T-helper 9 cell (primary cell): Measurements from ENCODE around the gene DNASE1.

Experiments
- DNase-seq: peaks from one replicate; pipeline ENCODE4 v3.0.0-alpha.2; 2020

Gene DNASE1

DNA sequence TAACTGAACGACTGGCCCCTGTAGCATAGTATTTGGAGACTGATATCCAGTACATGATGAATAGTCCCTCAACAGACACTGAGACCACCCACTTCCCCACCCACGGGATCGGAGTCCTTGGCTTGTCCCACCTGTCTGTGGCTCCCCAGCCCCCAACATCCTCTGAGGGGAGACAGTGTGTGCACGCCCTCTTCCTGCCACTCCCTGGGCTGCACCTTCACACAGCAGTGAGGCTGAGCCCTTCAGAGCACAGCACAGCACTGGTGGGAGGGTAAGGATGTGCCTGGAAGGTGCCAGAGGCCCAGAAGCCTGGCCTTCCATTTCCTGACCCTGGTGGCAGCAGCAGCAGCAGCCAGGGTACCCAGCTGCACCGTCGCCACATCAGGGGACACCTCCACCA lies 11.0 kb downstream of the DNASE1 start:
- DNase-seq, result no peak

DNA sequence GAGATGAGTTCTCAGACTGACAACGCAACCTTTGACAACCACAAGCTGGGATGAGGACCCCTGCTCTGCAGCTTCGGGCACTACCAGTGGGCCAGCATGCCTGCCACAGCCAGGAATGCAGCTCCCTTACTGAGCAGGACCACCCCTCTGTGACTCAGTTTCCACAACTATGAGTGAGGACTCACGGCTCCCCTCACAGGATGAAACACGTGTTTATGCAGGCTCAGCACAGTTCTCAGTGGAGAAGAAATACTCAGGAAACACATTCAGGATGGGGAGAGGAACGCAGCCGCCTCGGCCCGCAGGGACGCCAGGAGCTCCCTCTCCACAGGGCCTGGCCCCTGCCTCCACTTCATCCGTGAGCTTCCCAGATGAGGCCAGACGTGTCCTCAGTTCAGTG lies 14.1 kb downstream of the DNASE1 start:
- no peak for DNase-seq

DNA sequence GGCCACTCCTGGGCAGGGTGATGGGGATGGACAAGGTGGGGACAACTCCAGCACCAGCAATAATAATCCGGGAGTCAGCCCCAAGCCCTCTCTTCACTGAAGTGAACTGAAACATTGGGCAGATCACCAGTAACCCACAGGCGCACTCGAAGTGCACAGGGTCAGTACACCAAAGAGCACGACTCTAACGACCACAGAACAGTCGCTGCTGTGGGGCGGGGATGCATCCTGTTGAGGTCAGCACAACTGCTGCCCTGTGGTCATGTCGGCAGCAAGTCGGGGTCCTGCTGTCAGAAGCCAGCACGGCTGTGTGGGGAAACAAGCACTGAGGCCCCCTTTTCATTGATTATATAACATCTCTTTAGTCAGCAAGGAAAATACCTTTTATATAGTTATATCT lies 14.6 kb downstream of the DNASE1 start:
- DNase-seq, result no peak

DNA sequence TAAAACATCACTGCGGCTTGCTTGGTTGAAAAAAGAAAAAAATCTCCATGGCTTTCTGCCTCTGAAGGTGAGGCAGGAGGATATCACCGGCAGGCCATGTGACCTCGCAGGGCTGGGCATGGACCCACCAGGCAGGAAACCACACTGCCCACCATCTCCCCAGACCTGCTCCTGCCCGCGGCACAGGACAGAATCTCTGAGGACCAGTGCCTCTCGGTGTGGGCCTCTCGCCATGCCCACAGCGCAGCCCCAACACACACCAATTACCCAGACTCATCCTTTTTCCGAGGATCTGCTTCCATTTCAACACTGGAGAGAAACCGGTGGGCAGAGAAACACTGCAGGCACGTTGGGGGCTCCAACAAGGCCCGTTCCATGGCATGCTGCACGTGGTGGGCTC lies 16.2 kb downstream of the DNASE1 start:
- no peak for DNase-seq

DNA sequence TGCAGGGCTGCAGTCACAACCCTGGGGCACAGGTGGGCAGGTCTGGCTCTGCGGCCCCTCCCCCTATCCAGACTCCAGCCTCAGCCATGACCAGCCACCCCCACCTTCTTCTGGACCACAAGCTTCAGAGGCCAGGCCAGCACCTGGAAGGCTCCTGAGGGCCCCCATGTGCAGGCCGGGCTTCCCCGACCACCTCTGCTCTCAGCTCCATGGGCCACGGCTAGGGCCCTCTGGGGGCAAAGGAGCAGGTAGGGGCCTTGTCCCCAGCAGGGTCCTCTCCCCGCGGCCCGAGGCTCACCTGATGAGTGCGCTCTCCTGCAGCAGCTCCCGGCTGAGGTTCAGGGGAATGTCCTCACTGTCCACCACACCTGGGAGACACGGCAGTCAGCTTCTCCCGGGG lies 16.9 kb downstream of the DNASE1 start:
- DNase-seq, result no peak

DNA sequence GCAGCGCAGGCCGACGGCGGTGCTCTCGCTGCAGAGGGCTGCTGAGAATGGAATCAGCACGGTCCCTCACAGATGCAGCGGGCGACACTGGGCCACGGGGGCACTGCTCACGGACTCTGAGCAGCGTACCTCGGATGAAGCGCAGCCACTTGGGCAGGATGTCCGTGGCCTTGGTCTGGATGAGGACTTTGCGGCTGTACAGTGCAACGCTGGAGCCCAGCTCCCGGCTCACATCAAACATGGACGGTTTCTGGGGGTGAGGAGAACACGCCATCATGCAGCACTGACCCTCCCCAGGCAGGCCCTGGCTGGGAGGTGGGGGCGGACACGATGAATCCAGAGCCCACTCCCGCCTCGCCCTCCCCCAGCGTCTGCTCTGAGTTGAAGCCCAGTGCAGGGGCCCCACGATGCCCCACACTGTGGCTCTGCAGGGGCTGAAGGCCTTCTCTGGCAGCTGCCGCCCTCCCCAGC lies 18.1 kb downstream of the DNASE1 start:
- no peak for DNase-seq

DNA sequence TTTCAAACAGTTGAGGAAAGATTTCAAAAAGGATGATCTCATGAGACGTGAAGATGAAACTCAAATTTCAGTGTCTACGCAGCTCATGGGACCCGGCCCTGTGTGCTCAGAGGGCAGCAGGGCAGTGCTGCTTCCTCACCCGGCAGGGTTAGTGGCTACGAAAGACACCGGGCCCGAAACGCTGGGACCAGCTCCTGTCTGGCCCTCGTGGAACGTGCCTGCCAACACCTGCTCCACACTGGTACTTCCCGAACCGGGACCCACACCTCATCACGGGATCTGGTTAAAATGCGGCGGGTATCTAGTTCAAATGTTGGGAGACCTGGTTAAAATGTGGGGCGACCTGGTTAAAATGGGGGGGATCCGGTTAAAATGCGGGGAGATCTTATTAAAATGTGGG lies 18.7 kb downstream of the DNASE1 start:
- no peak for DNase-seq

DNA sequence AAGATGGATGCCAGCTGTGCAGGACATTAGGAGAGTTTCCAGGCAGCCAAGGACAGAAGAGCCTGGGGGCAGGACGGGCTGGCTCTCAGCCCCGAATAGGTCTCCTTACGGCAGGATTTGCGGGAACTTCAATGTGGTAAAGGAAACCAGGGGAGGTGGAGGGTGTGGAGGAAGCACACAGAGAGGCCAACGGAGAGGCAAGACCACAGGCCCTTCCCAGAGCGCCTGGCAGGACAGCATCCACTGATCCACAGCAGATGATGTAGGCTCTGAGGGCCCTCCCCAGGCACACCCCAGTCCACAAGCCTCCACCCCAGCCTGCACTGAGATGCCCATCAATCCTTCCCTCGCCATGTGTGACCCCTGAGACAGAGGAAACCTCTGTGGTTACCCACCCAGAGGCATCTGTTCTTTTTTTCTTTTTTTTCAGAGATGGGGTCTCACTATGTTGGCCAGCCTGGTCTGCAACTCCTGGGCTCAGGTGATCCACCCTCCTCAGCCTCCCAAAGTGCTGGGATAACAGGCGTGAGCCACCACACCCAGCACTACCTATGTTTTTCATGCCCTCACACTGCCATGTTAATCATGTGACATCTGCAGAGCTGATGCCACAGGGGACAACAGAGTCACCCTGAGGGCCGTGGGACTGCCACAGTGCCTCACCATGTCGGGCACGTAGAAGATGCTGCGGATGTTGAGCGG lies 19.3 kb downstream of the DNASE1 start:
- no peak for DNase-seq

DNA sequence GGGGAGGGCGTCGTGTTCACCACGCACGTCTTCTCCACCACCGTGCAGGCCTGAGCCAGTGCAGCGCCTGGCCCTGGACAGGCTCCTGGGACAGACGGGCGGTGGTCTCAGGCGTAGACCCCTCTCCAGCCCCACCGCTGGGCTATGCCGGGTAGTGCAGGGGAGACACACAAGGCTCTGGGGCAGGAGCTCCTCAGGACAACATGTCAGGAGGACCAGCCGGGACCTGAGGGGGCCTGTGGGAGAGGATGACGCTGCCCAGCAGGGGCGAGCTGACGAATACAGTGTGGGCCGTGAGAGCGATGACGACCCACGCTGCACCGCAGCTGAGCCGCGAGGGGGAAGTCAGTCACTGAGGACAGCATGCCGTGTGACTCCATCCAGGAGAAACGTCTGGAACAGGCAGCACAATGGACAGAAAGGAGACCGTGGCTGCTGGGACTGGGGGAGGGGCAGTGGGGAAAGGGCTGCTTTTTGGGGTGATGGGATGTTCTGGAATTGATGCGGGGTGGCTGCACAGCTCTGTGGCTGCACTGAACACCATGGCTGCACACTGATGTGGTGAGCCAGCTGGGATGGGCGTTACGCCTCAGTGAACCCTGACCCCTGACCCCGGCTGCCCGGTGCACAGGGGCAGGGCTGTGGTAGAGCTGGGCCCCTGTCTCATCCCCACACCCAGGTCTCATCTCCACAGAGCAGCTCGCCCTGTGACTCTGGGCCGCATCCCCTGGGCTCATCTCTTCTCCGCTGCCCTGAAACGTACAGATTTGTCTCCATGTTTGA lies 20.2 kb downstream of the DNASE1 start:
- no peak for DNase-seq

DNA sequence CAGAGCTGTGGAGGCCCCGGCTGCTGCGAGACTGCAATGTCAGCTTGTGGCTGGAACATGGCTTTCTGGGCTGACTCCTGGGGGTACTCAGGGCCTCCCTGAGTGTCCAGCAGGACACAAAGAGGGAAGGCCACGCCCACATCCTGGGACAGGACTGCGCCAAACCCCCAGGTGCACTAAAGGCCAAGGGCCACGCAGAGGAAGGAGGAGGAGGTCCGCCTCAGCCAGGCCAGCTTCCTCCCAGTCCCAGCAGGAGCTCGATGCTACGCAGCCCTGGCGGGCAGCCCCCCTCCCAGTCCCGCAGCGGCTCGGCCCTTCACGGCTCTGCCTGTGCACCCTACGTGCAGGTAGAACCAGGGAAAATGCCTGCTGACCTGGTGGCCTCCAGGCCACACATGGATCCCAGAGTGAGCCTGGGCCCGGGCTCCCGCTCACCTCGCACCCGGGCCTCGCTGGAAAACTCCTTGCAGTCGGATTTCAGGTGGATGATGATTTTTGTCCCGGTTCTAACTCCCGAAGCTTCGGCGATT lies 21.2 kb downstream of the DNASE1 start:
- DNase-seq, result no peak

DNA sequence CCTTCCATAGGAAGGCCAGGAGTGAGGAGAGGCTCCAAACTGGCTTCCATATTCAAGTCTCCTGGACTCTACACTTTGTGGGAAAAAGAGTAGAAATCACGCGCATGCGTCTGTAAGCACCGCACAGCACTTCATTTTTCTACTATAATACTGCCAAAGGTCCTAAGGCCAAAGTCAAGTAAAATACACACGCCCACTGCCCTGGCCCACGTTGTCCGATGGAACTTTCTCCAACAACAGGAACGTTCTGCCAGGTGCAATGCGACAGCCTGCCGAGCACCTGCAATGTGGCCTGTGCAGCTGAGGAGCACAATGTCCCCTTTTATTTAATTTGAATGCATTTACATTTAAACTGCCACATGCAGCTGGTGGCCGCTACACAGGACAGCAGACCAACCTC lies 23.5 kb downstream of the DNASE1 start:
- DNase-seq, result no peak

DNA sequence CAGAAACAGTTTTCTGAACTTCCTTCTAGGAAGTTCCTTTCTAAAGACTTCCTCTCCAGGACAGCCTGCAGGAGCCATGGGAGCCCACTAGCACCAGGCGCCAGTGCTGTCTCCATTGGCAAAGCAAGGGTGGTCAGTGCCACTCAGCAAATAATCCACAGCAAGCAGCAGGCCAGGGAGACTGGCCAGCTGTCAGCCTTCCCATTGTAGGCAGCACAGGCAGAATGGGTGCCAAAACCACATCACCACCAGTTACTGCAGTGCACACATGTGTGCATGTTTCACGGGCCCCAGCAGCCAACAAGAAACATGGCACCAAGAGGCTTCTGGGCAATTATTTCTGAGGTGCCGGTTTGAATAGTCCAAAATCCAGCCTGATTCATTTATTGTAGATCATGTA lies 26.7 kb downstream of the DNASE1 start:
- DNase-seq, result no peak

DNA sequence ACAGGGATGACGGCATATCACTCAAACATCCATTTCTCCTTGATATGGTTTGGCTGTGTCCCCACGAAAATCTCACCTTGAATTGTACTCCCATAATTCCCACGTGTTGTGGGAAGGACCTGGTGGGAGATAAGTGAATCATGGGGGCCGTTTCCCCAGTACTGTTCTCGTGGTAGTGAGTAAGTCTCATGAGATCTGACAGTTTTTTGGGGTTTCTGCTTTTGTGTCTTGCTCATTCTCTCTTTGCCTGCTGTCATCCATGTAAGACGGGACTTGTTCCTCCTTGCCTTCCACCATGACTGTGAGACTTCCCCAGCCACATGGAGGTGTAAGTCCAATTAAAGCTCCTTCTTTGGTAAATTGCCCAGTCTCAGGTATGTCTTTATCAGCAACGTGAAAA lies 32.5 kb downstream of the DNASE1 start:
- DNase-seq, result no peak

DNA sequence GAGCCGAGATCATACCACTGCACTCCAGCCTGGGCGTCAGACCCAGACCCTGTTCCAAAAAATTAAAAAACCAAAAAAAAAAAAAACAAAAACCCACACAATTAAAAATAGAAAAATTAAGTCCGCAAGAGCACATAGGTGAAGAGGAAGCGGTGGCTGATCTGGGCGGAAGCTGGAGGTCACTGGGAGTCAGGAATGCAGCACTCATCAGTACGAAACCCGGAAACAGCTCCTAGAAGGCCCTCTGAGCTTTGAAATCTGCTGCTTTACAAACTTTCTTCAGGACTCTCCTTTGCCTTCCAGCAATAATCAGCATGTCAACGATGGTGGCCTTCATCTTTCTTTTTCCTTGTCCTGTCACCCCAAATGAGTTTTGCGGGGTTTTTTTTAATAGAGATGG lies 33.3 kb downstream of the DNASE1 start:
- DNase-seq, result no peak

DNA sequence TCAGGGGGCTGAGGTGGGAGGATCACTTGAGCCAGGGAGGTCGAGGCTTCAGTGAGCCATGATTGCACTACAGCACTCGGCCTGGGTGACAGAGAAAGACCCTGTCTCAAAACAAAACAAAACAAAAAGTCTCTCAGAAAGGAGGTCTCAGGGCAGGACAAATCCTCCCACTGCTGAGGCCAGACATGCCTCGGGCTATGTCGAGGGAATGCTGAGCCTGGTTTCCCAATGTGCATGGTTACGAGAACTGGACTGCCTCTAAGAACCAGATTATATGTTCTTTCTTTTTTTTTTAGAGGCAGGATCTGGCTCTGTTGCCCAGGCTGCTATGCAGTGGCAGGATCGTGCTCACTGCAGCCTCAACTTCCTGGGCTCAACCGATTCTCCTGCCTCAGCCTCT lies 35.2 kb downstream of the DNASE1 start:
- DNase-seq, result no peak

DNA sequence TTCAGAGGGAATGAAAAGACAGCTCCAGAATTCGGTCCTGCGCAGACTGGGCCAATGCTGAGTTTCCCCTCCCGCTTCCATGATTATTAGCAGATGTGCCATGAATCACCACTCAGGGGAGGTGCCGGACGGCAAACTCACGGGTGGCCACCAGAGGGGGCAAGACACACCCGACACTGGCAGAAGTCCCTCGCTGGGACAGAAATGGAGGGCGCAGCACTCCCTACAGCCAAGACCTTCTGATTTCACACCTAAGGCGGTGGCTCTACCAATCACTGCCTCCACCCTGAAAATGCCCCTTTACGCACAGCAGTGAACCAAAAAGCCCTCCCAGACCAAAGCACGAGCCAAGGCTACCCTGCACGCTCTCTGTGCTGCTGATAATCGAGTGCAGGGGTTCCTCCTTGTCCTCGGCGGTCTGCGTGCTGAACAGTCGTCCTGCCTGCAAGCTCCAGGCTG lies 36.0 kb downstream of the DNASE1 start:
- DNase-seq, result peak; percentile 73

DNA sequence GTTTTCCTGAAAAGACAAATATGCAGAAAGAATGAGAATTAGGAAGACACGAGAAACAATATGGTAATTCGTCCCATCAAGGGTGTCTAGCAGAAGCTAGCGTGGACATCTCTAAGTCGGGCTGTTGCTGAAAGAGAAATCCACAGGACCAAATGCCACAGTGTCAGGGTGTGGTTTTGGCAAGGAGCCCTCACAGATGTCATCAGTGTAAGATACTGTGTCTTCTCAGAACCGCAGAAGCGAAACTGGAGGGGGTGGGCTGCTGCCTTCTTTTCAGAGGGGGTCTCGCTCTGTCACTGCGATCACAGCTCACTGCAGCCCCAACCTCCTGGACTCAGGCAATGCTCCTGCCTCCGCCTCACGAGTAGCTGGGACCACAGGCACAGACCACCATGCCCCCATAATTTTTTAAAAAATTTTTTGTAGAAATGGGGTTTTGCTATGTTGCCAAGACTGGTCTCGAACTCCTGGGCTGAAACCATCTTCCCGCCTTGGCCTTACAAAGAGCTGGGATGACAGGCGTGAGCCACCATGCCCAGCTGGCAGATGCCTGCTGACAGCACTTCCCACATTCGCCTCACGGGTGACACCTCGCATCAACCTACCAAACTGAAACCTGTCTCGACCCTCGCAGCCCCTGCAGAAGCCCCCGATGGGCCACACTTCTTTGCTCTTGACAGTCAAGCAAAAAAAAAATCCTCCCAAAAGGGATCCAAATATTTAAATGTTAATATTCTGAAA lies 36.7 kb downstream of the DNASE1 start:
- DNase-seq, result no peak

DNA sequence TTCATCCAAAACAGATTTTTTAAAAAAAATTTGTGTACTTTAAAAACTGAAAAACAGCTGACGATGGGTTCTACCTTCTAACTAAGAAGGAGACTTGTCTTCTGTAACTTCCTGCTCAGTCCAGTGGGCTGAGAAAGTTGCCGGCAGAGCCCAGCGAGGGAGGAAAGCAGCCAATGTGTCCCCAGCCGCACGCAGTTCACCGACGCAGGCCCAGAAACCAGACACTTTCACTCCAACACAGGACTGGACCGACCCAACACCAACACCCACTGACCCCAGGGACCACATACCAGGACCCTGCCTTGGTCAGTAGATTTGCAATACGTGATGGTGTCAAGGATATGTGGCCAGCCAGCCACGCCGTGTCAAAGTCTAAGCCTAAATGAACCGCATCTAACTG lies 37.3 kb downstream of the DNASE1 start:
- DNase-seq, result no peak

DNA sequence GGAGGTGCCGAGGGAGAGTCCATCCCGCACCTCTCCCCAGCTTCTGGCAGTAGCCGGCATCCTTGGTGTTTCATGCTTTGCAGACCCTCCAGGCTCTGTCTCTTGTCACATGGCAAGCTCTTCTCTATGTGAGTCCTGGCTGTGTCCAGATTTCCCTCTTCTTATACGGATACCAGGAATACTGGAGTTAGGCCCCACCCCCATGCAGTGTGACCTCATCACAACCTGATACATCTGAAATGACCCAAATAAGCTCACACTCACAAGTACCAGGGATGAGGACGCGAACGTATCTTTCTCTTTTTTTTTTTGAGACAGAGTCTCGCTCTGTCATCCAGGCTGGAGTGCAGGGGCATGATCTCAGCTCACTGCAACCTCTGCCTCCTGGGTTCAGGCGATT lies 39.6 kb downstream of the DNASE1 start:
- no peak for DNase-seq

DNA sequence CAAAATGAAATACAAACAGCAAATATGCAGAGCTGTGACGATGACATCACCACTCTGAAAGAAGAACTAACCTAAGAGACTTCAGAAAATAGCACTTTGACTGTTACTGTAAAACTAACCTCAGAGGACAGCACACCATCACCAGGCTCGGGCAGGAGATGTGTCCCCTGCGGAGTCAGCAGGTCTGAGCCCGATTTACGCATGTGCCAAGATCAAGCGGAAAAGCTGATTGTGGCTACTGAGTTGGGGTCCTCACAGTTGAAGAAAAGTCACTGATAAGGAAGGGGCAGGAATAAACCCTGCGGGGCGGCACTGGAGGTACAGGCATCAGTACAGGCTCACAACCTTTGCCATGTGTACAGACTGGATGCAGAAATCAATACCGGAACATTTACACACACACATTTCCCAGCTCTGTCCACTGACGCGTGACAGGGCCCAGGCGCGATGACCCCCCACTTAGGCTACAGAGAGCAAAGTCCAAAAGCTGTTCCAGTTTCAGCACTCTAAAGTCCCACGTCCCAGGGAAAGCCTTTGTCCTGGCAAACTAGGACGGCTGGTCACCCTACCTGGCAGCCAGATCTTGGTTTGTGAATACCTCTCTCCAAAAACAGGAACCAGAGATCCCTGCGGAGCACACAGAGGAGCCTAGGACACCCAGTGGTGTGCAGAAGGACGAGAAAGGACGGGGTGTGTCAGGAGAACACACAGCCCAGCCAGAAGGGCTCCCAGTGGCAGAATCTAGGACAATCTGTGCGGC lies 41.3 kb downstream of the DNASE1 start:
- no peak for DNase-seq

DNA sequence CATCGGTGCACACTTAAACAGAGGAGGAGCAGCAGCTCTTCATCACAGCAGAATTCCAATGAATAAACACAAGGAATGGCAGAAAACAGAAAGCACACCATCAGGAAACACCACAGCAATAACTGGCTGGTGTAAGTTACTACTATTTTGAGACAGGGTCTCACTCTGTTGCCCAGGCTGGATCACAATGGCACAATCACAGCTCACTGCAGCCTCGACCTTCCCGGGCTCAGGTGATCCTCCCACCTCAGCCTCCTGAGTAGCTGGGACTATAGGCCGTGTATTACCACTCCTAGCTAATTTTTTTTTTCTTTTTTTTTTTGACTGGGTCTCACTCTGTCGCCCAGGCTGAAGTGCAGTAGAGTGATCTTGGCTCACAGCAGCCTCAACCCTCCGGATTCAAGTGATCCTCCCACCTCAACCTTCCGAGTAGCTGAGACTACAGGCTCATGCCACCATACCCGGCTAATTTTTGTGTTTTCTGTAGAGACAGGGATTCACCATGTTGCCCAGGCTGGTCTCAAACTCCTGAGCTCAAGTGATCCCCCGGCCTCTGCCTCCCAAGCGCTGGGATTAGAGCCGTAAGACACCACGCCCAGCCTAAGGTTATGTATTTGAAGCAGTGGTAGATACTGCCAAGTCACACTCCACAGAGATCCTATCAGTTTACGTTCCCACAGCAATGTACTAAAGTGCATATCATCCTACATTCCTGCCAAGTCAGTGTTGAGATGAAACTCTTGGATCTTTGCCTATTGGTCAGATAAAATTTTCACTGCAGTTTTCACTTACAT lies 42.1 kb downstream of the DNASE1 start:
- no peak for DNase-seq

DNA sequence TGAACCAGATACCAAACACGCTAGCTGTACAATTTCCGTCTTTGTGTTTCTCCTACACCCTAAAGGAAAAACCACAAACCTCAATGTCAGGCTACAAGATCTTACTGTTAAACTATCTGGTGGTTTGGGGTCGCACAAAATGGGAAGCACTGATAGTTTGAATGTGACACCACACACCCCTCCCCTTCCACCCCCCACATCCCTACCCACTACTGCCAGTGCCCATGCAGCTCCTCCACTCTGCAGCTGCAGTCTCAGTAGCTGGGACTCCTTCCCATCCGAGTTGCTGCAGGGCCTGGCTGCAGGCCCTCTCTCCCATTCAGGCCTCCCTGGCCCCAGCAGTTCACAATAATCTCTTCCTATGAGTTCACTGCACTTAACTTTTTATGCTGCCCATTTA lies 44.5 kb downstream of the DNASE1 start:
- no peak for DNase-seq
